Measurements from ENCODE around the gene CDK14. TPM values are rescaled to one million over a fixed set of nuclear protein-coding genes. Genes with fewer than 3 reads are reported as not detected.

Gene CDK14
- total RNA-seq, 4 donors from 2014 or later: 0.18 to 74.3 (median 7.3) TPM

DNA sequence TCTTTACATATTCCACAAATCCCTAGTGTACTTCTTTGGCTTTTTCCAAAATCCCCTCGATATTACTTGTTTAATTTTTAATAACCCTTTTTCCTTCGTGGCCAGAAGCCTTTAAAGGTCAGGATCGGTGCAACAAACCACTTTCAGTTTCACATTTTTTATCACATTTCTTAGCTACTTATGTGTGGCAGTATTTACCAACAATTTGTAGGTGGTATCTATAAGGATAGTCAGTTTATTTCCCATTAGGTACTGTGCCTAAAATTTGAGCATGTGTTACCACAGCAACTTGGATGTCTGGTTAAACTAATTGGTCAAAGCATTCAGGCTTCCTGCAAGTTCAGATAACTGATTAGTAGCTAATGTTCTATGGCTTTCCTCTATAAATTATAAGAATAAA lies 104.9 kb downstream of the CDK14 start:
- H3K27ac ChIP-seq: no peak overlapping the region
- H3K4me1 ChIP-seq: no peaks in the 10 kb centered on the region
- peak overlapping the region in 2 of 4 donors; percentile 8 to 14 for H3K4me3 ChIP-seq
- no peaks in the 10 kb centered on the region for H3K27me3 ChIP-seq
- H3K36me3 ChIP-seq: no peaks in the 10 kb centered on the region
- DNase-seq: no peak
- TF ChIP-seq CTCF (IDR thresholded peaks at IDR 0.05) (no peak), POLR2A (IDR thresholded peaks at IDR 0.05) (no peak)
- H3K9me3 ChIP-seq: no peaks in the 10 kb centered on the region

- Histone ChIP-seq H3K27ac (no peak overlapping the region), H3K36me3 (no peaks in the 10 kb centered on the region), H3K4me3 (no peak overlapping the region)
These were observed 105.7 kb downstream of the CDK14 start for GRCh38 chr7:90701771-90702170.

DNA sequence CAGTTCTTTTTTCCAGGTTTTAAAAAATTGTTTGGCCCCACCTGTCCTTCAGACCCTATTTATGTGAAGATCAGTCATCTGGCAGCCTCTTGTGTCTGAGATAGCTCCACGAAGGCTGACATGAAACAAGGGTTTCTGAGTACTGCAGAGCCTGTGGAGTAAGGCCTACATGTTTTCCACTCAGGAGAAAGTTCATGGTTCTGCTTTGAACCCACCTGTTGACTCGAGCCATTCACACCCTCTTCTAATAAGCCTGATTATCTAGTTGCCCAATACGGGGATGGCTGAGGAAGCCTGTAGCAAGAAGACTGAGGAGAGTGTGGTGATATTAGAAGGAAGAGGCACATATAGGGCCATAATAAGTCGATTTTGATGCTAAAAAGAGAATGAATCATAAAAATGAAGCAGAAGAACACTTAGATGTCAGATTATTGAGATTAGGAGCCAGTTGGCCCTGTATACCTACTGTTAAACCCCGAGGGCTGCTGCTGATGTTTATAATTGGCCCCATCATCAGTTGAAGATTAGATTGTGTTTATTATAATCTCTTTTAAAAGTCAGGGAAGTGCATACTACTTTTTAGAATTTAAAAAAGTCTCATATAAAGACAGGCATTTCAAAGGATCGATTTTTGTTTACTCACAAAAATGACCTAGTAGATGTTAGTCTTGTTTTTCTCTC lies 109.4 kb downstream of the CDK14 start:
- Histone ChIP-seq H3K4me3 (no peak overlapping the region), H3K27me3 (no peaks in the 10 kb centered on the region), H3K36me3 (no peaks in the 10 kb centered on the region), H3K9me3 (no peaks in the 10 kb centered on the region), H3K4me1 (no peaks in the 10 kb centered on the region), H3K27ac (no peak overlapping the region)
- no peak for TF ChIP-seq CTCF (IDR thresholded peaks at IDR 0.05)
- TF ChIP-seq POLR2A (IDR thresholded peaks at IDR 0.05): no peak
- DNase-seq: no peak

More at GRCh38 chr7:90701771-90702170, 105.7 kb downstream of the CDK14 start:
- H3K27me3 ChIP-seq: no peaks in the 10 kb centered on the region
- DNase-seq: no peak
- no peaks in the 10 kb centered on the region for H3K9me3 ChIP-seq
- TF ChIP-seq CTCF (IDR thresholded peaks at IDR 0.05): no peak
- no peak for TF ChIP-seq POLR2A (IDR thresholded peaks at IDR 0.05)
- H3K4me1 ChIP-seq: no peaks in the 10 kb centered on the region

DNA sequence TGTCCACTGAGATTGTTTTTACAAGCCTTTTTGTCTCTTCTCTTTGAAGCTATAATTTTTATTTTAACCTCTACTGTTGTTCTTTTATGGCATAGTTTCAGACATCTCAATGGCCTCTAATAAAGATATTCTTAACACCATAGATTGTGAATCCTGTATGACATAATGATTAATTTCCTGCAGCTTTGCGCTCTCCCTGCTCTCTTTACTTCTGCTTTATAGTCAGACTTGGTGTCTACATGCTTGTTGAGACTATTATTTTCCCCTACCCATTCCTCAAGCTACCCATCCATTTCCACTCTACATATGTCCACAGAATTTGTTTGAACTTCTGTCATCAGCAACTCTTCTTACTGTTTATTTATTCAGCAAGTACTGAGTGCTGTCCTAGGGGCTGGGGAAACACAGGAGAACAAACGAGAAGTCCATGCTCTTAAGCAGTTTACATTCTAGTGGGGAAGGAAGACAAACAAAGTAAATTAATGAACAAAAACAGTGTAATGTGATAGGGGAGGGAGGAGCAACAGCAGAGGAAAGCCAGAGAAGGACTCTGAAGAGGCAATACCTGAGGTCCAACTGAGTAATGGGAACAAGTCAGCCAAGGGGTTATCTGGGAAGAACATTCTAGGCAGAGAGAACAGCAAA lies 110.1 kb downstream of the CDK14 start:
- Histone ChIP-seq H3K4me1 (no peaks in the 10 kb centered on the region), H3K27ac (no peak overlapping the region), H3K4me3 (no peak overlapping the region), H3K36me3 (no peaks in the 10 kb centered on the region), H3K9me3 (no peaks in the 10 kb centered on the region), H3K27me3 (no peaks in the 10 kb centered on the region)
- no peak for TF ChIP-seq POLR2A (IDR thresholded peaks at IDR 0.05)
- TF ChIP-seq CTCF (IDR thresholded peaks at IDR 0.05): no peak
- DNase-seq: no peak

GRCh38 chr7:90708841-90709317 lies 112.8 kb downstream of the CDK14 start:
- H3K4me1 ChIP-seq: no peaks in the 10 kb centered on the region
- no peaks in the 10 kb centered on the region for H3K27me3 ChIP-seq
- H3K9me3 ChIP-seq: no peaks in the 10 kb centered on the region
- H3K36me3 ChIP-seq: no peaks in the 10 kb centered on the region
- peak overlapping the region in 2 of 4 donors; percentile 39 to 72 for H3K27ac ChIP-seq
- peak in 2 of 3 donors; percentile 58 to 81 for DNase-seq
- TF ChIP-seq CTCF (IDR thresholded peaks at IDR 0.05) (peak; percentile 44 to 87 (median 78)), POLR2A (IDR thresholded peaks at IDR 0.05) (no peak)
- peak overlapping the region in 1 of 4 donors; percentile 5 for H3K4me3 ChIP-seq
